ENCODE measurements around the gene B3GALT2.
"Not testable (repeated sequence)": the region's sequence is repeated elsewhere in the genome, so short reads cannot be mapped to it uniquely, and the experiment has no call there.

Gene B3GALT2, protein sequence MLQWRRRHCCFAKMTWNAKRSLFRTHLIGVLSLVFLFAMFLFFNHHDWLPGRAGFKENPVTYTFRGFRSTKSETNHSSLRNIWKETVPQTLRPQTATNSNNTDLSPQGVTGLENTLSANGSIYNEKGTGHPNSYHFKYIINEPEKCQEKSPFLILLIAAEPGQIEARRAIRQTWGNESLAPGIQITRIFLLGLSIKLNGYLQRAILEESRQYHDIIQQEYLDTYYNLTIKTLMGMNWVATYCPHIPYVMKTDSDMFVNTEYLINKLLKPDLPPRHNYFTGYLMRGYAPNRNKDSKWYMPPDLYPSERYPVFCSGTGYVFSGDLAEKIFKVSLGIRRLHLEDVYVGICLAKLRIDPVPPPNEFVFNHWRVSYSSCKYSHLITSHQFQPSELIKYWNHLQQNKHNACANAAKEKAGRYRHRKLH

DNA sequence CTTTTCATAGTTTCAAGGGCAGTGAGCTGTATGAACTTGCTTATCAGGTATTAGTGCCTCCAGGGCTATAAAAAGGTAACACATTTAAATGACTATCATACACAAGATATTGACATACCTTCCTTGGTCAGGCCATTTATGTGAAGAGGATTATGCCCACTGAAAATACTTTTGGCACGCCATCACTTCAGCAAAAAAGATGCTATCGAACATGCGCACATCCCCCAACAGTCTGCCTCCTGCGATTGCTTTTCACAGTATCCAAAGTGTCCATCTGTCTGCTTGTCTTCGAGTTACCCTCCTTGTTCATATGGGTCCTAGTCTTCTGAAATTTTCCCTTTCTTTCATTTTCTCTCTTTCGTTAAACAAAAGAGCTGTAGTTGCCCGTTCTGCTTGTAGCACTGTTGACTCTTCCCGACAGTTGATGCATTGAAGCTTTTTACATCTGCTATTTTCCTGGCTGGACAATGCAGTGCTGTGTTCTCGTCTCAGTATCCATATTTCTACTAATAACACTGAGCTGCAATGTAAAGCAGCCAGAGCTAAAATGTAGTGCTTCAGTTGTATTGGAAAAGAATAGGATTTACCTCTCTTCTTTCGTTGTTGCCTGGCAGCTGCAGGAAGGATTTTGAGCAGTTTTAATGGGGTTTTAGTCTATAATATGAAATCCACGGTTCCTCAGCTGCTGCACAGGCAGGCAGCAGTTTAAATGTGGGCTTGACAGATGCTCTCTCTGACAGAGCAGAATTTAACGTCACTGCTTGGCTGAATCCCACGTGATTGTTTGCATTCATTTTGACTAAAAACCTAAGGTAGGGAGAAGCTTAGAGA lies at the start of gene B3GALT2:
Gene B3GALT2 (minus strand): TSS at position 713 of the 831 bp plus-strand sequence. CDS start 5,051 bp downstream, outside the sequence.
- DNase-seq, result no peak

DNA sequence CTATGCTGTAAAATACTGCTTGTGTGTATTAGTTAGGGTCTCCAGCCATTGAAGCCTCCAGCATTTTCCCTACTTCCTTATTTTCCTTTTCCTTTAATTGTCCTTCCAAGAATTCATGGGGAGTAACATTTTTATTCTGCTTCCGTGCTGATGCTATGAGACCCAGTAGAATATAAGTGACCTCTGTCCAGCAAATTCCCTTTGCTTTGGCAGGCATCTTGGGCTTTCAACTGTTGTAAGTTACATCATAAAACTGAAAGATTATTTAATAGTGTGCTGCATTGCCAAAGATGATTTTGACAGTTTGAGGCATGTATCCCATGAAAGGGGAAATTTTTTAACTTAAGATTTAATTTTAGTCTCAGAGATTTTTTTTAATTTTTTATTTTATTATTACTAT lies 48.1 kb upstream of the B3GALT2 start:
- no peak for DNase-seq

DNA sequence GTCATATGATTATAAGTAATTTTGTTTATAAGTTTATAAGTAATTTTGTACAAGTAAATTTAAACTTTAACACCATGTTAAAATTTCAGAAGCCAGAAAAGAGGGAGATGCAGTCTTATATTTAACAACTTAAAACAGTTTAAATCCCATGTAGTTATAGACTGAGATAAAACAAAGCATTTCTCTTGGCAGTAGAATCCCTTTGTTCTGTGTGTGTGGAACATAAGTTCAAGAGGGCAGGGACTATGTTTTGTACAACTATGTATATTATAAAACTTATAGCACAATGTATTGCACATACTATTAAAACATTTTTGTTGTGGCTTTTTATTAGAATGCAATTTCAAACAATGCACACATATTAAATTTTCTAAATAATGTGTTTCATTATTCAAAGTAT lies 44.7 kb upstream of the B3GALT2 start:
- not testable (repeated sequence) for DNase-seq

DNA sequence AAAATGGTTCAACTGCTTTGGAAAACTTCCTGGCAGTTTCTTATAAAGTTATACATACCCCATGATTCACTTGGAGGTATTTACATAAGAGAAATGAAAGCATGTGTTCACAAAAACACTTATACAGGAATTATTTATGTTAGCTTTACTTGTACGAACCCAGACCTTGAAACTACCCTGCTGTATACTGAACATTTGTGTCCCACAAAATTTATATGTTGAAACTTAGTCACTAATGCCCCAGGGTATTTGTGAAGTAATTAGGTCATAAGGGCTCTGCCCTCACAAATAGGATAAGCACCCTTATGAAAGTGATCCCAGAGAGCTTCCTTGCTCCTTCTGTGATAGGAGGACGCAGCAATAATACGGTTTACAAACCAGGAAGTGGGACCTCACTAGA lies 42.7 kb upstream of the B3GALT2 start:
- no peak for DNase-seq

DNA sequence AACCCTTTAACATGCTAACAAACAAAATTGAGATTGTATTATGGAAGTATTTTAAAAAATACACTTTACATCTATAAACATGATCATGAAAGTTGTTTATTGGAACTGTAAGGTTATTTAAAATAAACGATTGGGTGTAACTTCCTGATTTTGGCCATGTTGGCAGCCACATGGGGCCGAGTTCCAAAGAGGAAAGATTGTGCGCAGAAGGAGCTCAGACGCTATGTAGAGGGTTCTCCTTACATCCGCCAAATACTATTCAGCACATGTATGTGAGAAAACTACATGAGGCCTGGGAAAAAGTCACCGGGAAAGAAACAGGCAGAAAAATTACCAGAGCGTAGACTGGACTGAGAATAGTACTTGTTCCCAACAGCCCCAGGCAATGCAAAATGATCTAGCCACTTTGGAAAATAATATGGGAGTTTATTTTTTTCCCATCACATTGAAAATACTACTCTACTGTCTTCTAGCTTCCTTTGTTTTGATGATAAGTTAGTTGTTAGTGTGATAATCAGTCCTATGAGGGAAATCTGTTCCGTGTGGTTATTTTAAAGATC lies 35.7 kb upstream of the B3GALT2 start:
- DNase-seq, result no peak

DNA sequence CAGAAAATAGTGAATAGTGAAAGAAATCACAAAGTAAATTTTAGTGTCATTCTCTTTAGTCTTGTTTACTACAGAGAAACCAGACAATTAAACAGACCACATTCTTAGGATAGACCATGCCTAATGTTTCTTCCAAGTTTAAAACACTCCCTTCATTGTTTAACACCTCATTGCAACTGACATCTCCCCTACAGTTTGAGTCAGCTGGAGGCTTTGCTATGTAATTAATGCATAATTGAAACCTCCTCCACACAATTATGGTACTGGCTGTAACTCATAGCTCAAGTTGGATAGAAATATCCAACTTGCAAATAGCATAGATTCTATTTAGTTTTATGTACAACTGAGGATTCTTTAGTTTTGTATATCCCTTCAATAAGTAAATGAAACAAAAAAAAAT lies 35.2 kb upstream of the B3GALT2 start:
- DNase-seq, result no peak

DNA sequence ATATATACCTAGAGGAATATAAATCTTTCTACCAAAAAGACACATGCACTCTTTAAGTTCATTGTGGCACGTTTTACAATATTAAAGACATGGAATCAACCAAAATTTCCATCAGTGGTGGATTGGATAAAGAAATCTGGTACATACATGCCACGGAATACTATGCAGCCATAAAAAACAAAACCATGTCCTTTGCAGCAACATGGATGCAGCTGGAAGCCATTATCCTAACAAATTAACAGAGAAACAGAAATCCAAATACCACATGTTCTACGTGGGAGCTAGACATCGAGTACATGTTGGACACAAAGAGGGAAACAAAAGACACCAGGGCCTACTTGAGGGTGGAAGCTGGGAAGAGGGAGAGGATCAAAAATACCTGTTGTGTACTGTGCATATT lies 33.0 kb upstream of the B3GALT2 start:
- DNase-seq, result no peak

DNA sequence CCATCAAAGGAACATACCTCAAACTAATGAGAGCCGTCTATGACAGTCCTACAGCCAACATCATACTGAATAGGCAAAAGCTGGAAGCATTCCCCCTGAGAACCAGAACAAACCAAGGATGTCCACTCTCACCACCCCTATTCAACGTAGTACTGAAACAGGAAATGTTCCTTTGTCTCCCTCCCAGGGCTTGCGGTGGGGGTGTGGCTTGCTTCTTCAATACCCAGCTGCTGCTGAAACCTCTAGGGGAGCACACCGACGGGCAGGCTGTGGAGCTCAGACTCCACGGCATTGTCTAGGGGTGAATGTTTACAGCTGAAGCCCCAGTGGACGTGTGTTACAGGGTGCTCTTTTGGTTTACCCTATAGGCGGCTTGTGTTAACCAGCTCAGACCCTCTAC lies 30.5 kb upstream of the B3GALT2 start:
- no peak for DNase-seq

DNA sequence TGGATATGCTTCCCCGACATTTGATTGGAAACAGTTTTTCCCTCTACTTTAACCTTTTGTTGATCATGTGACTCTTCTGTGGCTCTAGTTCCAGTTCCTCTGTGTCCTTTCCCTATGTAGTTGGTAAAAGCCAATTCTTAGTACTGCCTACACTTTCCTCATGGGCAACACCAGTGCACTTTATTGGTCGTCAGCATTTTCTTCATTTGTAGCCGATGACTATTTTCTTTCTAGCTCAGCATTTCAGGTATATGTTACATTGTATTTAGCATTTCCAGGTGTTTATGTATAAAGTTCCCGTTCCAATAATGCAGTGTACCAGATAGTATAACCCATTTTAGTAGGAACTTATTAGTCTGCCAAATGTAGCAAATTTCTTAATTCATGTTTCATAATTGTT lies 27.6 kb upstream of the B3GALT2 start:
- DNase-seq, result no peak

DNA sequence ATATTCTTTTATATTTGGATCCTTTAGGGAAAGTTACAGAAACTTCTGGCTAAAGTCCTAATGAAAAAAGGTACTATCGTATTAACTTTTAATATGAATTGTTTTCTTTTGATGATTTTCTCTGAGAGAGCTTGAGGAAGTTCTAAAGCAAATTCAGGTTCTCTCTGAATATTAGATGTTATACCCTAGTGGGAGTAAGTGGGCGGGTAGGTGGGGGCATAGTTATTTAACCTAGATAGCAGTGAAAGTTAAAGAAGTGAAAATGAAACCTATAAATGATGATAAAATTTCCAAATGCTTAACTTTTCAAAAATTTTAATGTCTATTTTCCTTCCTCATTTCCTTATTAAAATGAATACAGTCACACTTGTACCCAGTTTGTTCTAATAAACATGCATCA lies 26.2 kb upstream of the B3GALT2 start:
- no peak for DNase-seq

DNA sequence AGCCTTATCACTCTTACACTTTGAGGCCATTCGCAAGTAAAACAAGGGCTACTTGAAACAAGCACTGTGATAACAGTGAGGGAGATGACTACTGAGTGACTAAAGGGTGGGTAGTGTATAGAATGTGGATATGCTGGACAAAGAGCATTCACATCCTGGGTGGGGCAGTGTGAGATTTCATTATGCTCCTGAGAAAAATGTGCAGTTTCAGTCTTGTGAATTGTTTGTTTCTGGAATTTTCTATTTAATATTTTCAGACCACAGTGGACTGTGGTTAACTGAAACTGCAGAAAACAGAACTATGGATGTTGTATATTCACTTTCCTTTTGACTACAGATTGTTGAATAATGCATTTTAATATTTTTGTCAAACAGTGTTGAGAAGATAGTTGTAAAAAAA lies 25.1 kb upstream of the B3GALT2 start:
- no peak for DNase-seq

DNA sequence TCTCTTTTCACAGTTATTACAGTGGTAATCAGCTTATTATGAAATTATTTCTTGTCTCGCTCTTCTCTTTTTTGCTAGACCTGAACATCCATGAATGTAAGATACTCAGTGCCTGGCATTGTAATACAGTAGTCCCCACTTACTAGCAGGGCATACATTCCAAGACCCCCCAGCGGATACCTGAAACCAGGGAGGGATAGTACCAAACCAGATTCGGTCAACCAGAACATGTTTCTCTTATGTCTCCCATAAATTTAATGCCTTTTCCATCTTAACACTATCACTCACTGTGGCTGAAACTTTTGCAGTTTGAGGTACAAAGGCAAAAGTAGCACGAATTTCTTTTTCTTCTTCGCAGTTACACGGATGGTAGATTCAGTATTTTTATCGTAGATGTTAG lies 24.6 kb upstream of the B3GALT2 start:
- no peak for DNase-seq

DNA sequence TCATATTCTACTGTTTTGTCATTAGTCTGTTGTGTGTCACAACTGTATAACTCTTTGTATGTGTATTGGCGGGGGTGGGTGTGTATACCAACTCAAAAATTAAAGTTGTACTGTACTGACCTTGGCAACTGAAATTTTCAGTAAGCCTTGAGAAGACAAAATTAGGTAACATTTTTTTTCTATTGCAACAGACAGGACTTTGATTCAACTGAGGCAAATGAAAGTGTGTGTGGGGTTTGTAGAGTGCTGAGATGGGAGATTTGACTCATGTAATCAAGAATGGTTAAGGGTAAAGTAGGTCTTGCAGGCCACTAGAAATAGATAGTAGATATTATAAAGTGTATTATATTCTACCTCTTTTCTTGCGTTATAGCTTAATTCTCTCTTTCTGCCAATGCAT lies 14.6 kb upstream of the B3GALT2 start:
- DNase-seq, result no peak

DNA sequence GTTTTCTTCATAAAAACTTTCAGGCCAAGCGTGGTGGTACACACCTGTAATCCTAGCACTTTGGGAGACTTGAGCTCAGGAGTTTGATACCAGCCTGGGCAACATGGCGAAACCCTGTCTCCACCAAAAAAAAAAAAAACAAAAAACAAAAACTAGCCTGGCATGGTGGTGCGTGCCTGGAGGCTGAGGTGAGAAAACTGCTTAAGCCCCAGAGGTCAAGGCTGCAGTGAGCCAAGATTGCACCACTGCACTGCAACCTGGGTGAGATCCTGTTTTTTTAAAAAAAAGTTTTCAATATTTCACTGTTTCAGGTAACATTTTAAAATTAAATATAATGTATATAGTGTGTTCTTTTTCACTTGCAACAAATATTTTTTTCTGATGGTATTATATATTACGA lies 13.5 kb upstream of the B3GALT2 start:
- no peak for DNase-seq

DNA sequence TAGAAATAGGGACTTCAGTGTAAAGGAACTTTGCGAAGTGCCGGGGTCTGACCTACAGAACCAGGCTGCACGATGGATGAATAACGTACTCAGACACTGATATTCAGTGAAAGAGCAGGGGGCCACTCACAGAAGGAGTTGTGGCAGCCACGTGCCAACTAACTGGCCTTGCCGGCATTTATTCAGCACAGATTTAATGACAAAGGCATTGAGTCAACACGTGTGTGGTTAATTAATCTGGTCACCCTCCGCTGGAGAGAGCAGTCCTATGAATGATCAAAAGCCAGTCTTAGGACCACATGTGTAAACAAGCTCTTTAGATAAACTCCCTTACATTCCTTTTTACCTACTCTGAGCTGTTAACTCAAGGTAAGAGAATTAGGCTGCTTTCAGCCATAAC lies 6.2 kb upstream of the B3GALT2 start:
- no peak for DNase-seq

DNA sequence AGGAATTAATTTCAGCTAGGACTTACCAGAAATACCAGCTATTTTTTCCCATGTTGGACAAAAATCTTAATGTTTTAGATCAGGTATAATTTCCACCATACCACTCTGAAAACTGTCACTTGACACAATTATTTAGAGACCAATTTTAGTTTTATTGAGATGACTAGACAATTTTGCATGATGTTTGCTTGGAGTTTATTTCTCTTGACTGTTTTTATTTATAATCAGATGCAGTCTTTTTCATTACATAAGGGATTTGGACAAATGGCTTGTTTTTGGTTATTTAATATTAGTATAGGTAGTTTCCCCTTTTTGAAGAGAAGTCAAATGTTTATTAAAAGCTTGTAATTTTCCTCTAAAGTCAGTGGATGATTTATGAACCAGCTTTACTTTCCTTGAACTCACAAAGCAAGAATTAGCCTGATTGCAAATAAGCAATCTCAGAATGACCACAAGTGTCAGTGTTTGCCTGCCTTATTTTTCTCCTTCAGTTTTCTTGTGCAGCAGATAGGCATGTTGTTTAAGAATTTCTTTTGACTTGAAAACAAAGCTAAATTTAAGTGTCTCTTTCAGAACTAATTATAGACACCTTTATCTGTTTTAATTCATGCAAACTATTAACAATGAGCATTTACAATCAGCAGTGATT lies 3.8 kb upstream of the B3GALT2 start:
- DNase-seq, result no peak

DNA sequence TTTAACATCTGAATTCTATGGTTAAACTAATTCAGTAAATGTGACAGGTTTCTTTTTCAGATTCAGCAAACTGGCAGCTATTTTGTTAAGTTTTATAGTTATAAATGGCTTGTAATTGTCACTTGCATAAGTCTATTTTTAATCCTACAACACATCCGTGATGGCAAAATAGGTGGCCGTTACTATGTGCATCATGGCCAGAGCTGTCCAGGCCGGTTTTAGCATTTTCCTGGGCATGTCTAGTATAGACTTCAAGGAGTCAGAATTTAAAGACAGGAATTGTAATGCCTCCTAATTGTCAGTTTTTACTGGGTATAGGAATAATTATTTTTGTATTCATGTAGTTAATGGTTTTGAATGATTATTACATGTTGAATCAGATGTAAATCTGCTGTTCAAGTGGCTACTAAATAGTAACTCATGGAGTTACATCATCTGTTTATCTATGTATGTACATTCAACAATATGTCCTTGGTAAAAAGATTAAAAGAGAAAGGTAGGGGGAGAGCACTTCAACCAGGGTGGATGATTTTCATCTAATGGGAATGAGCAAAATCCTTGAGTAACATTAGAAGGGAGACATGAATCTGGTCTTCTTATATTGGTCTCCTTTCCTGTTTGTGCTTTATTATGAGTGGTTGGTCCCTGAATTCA lies 3.2 kb upstream of the B3GALT2 start:
- DNase-seq, result no peak

DNA sequence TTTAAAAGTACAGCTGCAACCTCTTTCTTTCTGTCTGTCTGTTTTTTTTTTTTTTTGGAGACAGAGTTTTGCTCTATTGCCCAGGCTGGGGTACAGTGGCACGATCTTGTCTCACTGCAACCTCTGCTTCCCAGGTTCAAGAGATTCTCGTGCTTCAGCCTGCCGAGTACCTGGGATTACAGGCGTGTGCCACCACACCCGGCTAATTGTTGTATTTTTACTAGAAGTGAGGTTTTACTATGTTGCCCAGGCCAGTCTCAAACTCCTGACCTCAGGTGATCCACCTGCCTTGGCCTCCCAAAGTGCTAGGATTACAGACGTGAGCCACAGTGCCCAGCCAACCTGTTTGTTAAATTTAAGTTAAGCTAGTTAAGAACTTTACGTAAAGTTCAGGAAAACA lies 2.5 kb upstream of the B3GALT2 start:
- not testable (repeated sequence) for DNase-seq

DNA sequence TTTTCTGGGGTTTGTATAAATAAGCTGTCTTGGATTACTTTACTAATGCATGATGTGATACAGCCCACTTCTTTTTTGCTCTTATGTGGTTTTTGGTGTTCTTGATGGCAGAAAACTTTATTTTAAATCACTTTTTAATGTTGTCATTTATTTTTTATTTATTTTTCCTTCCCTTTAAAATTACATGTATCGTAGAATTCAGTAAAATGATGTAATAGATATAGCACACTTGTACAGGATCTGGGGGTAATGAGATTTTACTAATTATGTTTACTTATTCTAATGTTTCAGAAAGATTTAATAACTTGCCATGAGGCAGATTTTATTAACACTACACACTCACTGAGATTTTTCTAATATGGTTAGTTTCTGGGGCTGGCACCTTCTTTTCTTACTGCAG lies 701 bp upstream of the B3GALT2 start:
- DNase-seq, result no peak

DNA sequence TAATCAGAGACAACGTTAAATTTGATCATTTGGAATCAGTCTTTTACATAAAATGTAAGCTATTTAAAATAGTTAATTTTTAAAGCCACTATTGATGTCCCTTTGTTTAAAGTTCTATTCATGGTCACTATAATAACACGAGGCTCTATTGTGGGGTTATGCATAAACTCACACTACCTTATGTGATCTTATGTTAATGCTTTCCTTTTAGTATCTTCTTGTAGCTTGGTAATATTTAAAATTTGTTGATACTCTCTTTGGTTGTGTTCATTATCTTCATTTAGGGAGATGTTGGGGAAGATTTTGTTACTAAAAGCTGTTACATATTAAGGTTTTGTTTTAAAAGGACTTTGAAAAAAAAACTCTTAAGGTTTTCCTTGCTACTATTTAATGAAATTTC lies 1.2 kb downstream of the B3GALT2 start:
- DNase-seq, result no peak

DNA sequence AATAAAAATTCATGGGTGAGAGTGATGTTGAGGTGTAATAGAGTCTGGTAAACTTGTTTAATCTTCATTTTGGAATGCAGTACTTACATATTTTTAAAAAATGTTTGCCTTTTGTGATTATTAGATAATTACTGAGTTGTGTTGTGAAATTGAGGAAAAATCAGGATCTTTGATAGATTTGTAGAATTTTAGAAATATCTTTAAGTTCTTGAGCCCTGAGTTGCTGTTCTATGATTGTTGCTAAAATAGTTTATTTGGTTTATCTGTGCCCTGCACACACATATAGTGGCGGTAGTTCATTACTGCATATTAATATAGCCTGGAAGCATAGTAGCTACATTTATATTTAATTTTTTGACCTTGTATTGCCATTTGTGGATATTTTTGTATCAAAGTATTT lies 1.6 kb downstream of the B3GALT2 start:
- DNase-seq, result no peak

DNA sequence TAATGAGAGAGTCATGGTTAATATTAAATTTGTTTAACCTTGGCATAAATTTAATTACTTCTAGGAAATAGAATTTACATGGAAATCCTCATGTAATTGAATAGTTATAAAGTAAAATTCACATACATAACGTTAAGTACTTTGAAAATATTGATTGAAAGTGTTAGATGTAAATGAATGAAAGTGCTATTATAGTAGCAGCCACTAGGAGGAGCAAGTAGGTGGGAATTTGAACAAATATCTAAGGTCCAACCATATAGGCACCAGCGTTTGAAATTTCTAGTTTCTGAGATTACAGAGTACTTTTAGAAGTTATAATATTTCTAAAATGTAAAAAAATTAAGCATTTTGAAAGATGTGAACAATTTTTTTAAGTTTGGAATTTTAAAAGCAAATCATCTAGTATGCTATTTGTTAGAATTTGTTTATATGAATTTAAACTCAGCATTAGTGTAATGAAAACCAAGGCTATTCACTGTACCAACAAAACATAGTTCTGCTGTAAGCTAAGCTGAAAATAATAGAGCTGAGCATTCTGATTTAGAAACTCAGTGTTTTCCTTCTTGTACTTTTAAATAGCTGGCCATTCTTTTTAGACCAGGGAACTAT lies 3.3 kb downstream of the B3GALT2 start:
- DNase-seq, result no peak

Measured in activated CD8-positive, alpha-beta memory T cell treated with anti-CD3 and anti-CD28 coated beads for 24 hours (primary cell).